ENCODE data around the gene HERC6.

- TF ChIP-seq TCF12 (IDR thresholded peaks at IDR 0.05; ENCODE audit: low read depth): no peak
- TF ChIP-seq RAD21 (IDR thresholded peaks at IDR 0.05; ENCODE audit: low read depth): no peak
- TF ChIP-seq YY1 (IDR thresholded peaks at IDR 0.05; ENCODE audit: low read depth): no peak
- no peak for TF ChIP-seq USF1 (IDR thresholded peaks at IDR 0.05)
- no peak for TF ChIP-seq EP300 (IDR thresholded peaks at IDR 0.05; ENCODE audit: borderline replicate concordance)
- no peak for TF ChIP-seq MAX (IDR thresholded peaks at IDR 0.05)
- no peak for TF ChIP-seq NFIC (IDR thresholded peaks at IDR 0.05)
- TF ChIP-seq TAF1 (IDR thresholded peaks at IDR 0.05; ENCODE audit: low read depth): no peak
- no peak for TF ChIP-seq TEAD4 (IDR thresholded peaks at IDR 0.05)
- no peak for TF ChIP-seq REST (IDR thresholded peaks at IDR 0.05; ENCODE audit: low read depth)
- TF ChIP-seq ZBTB7A (IDR thresholded peaks at IDR 0.05; ENCODE audit: low read depth): no peak
- no peak for TF ChIP-seq CEBPB (IDR thresholded peaks at IDR 0.05)
These were observed 10.8 kb upstream of the HERC6 start for GRCh38 chr4:88367826-88368225.
